HEK293 (cell line): ENCODE measurements around the gene C8A.

Experiments used
- CTCF ChIA-PET: fragments of 350-600 bp; formaldehyde crosslinking; extraction: SDS; loops from one replicate; lab custom pipeline; 2021; ENCODE audit warnings: antibody characterized with exemption; lab: Yijun Ruan, JAX
- POLR2A ChIA-PET: fragments of 300-600 bp; formaldehyde crosslinking; extraction: SDS; loops from one replicate; lab custom pipeline; 2020; ENCODE audit warnings: antibody characterized with exemption, inconsistent platforms; lab: Yijun Ruan, JAX
- H3K27ac ChIP-seq: fragments of 200-500 bp; sonication (Bioruptor generic); 2 replicates; pipeline ENCODE4 v1.5.1; 2014; ENCODE audit warnings: low read depth, low read length, control low read depth, inconsistent platforms; ENCODE audit errors: extremely low read depth
- H3K36me3 ChIP-seq, 2 experiments: fragments of 200-500 bp in 1 of 2; sonication (Bioruptor generic) in 1 of 2; 1 replicate in 1 of 2; 2 replicates in 1 of 2; pipeline ENCODE4 v1.5.1; 2014 to 2017; ENCODE audit warnings: inconsistent platforms in 2 of 2, low read length in 2 of 2; ENCODE audit not compliant: control insufficient read depth in 2 of 2, insufficient read depth in 1 of 2
- H3K4me1 ChIP-seq: fragments of 200-500 bp; sonication (Bioruptor generic); 2 replicates; pipeline ENCODE4 v1.5.1; 2014; ENCODE audit warnings: mild to moderate bottlenecking, low read length, inconsistent platforms; ENCODE audit not compliant: control insufficient read depth, insufficient read depth
- H3K4me3 ChIP-seq: 2 replicates; pipeline ENCODE4 v1.5.1; 2011; ENCODE audit warnings: low read depth, mild to moderate bottlenecking, control low read depth, low read length, moderate library complexity
- H3K9me3 ChIP-seq: fragments of 200-500 bp; sonication (Bioruptor generic); 2 replicates; pipeline ENCODE4 v1.5.1; 2014; ENCODE audit warnings: low read depth, low read length, inconsistent platforms; ENCODE audit not compliant: control insufficient read depth, insufficient read depth
- EGR2 ChIP-seq: fragments of 450-650 bp; formaldehyde crosslinking; IDR thresholded peaks from 2 replicates; pipeline ENCODE4 v1.5.1; 2016; ENCODE audit warnings: low read depth, missing biosample characterization, missing genetic modification characterization
- HOXA7 ChIP-seq: sonication (generic); formaldehyde crosslinking; IDR thresholded peaks from 2 replicates; pipeline ENCODE4 v1.8.1; 2022; ENCODE audit warnings: missing genetic modification reagents, borderline replicate concordance
- KLF8 ChIP-seq: fragments of 450-650 bp; formaldehyde crosslinking; IDR thresholded peaks from 2 replicates; pipeline ENCODE4 v1.5.1; 2016; ENCODE audit warnings: missing biosample characterization, missing genetic modification characterization
- MZF1 ChIP-seq: fragments of 450-650 bp; formaldehyde crosslinking; IDR thresholded peaks from 2 replicates; pipeline ENCODE4 v1.5.1; 2017; ENCODE audit warnings: missing biosample characterization, missing genetic modification characterization, borderline replicate concordance
- YY1 ChIP-seq: fragments of 450-650 bp; formaldehyde crosslinking; IDR thresholded peaks from 2 replicates; pipeline ENCODE4 v1.5.1; 2018; ENCODE audit warnings: missing biosample characterization, missing genetic modification characterization
- ZBTB17 ChIP-seq: fragments of 450-650 bp; formaldehyde crosslinking; IDR thresholded peaks from 2 replicates; pipeline ENCODE4 v1.5.1; 2016; ENCODE audit warnings: missing biosample characterization, missing genetic modification characterization
- ZBTB48 ChIP-seq: fragments of 450-650 bp; formaldehyde crosslinking; IDR thresholded peaks from 2 replicates; pipeline ENCODE4 v1.5.1; 2016; ENCODE audit warnings: missing biosample characterization, missing genetic modification characterization
- ZFHX2 ChIP-seq: fragments of 450-650 bp; formaldehyde crosslinking; conservative IDR thresholded peaks from 2 replicates; pipeline ENCODE4 v1.5.1; 2016; ENCODE audit warnings: missing biosample characterization, missing genetic modification characterization
- ZNF214 ChIP-seq: fragments of 450-650 bp; formaldehyde crosslinking; IDR thresholded peaks from 2 replicates; pipeline ENCODE4 v1.5.1; 2017; ENCODE audit warnings: missing biosample characterization, mild to moderate bottlenecking, missing genetic modification characterization, borderline replicate concordance
- ZNF221 ChIP-seq: fragments of 450-650 bp; formaldehyde crosslinking; IDR thresholded peaks from 2 replicates; pipeline ENCODE4 v1.5.1; 2017; ENCODE audit warnings: missing biosample characterization, missing genetic modification characterization, borderline replicate concordance
- ZNF311 ChIP-seq: fragments of 450-650 bp; formaldehyde crosslinking; IDR thresholded peaks from 2 replicates; pipeline ENCODE4 v1.5.1; 2017; ENCODE audit warnings: missing biosample characterization, missing genetic modification characterization, borderline replicate concordance
- ZNF433 ChIP-seq: fragments of 450-650 bp; formaldehyde crosslinking; IDR thresholded peaks from 2 replicates; pipeline ENCODE4 v1.5.1; 2016; ENCODE audit warnings: missing biosample characterization, missing genetic modification characterization, low read depth
- ZNF473 ChIP-seq: fragments of 450-650 bp; formaldehyde crosslinking; IDR thresholded peaks from 2 replicates; pipeline ENCODE4 v1.5.1; 2017; ENCODE audit warnings: missing biosample characterization, missing genetic modification characterization
- ZNF514 ChIP-seq: fragments of 450-650 bp; formaldehyde crosslinking; IDR thresholded peaks from 2 replicates; pipeline ENCODE4 v1.5.1; 2016; ENCODE audit warnings: missing biosample characterization, missing genetic modification characterization
- ZNF585B ChIP-seq: fragments of 450-650 bp; formaldehyde crosslinking; IDR thresholded peaks from 2 replicates; pipeline ENCODE4 v1.5.1; 2016; ENCODE audit warnings: missing biosample characterization, missing genetic modification characterization
- ZNF610 ChIP-seq: fragments of 450-650 bp; formaldehyde crosslinking; IDR thresholded peaks from 2 replicates; pipeline ENCODE4 v1.5.1; 2016; ENCODE audit warnings: missing biosample characterization, missing genetic modification characterization, borderline replicate concordance
- ZNF658 ChIP-seq: fragments of 450-650 bp; formaldehyde crosslinking; IDR thresholded peaks from 2 replicates; pipeline ENCODE4; 2016; ENCODE audit warnings: missing biosample characterization, missing genetic modification characterization
- ZNF76 ChIP-seq: fragments of 450-650 bp; formaldehyde crosslinking; IDR thresholded peaks from 2 replicates; pipeline ENCODE4; 2016; ENCODE audit warnings: low read depth, missing biosample characterization, missing genetic modification characterization, borderline replicate concordance
- ZNF830 ChIP-seq: fragments of 450-650 bp; IDR thresholded peaks from 2 replicates; pipeline ENCODE4 v1.5.0; 2018; ENCODE audit warnings: missing biosample characterization, missing genetic modification characterization, low read depth, mild to moderate bottlenecking, moderate library complexity
- TF ChIP-seq, protein P1 (sequence below): fragments of 450-650 bp; formaldehyde crosslinking; IDR thresholded peaks from 2 replicates; pipeline ENCODE4 v1.5.1; 2016; ENCODE audit warnings: missing biosample characterization, missing genetic modification characterization
- TF ChIP-seq, protein P2 (sequence below): fragments of 450-650 bp; formaldehyde crosslinking; IDR thresholded peaks from 2 replicates; pipeline ENCODE4 v1.5.1; 2016; ENCODE audit warnings: missing biosample characterization, missing genetic modification characterization
- TF ChIP-seq, protein P3 (sequence below): fragments of 450-650 bp; formaldehyde crosslinking; IDR thresholded peaks from 2 replicates; pipeline ENCODE4; 2016; ENCODE audit warnings: missing biosample characterization, missing genetic modification characterization

C8A gene

DNA sequence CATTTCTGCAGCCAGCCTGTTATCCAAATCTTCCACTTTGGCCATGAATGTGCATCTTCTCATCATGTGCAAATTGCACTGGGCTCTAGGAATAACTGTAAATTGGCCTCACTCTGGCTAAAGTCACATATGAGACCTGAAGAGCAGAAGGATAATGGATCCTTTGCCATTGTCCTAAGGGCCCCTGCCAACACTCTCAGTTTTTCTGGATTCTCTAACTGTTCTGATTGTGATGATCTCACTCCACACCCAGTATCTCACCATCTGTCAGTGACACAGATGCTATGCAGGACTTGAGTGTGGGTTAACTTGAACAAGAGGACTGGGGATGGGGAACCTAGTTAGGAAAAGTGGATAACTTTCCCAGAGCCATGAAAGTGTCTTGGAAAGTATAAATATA, 26.9 kb upstream of the C8A start:
- Histone ChIP-seq H3K4me1 (no peaks in the 10 kb centered on the region), H3K27ac (no peak overlapping the region), H3K4me3 (no peak overlapping the region), H3K9me3 (no peaks in the 10 kb centered on the region), H3K36me3 (no peaks in the 10 kb centered on the region)
- ChIA-PET CTCF (no interaction called here), POLR2A (no interaction called here)
- TF ChIP-seq ZNF473 (tag by site-specific recombination) (no peak), ZNF311 (tag by site-specific recombination) (no peak), ZNF76 (tag by site-specific recombination) (no peak), HOXA7 (CRISPR knock-in tag) (no peak), ZNF433 (no peak), ZNF830 (tag by site-specific recombination) (no peak), MZF1 (tag by site-specific recombination) (no peak), ZNF214 (no peak)
- TF ChIP-seq, protein P1, sequence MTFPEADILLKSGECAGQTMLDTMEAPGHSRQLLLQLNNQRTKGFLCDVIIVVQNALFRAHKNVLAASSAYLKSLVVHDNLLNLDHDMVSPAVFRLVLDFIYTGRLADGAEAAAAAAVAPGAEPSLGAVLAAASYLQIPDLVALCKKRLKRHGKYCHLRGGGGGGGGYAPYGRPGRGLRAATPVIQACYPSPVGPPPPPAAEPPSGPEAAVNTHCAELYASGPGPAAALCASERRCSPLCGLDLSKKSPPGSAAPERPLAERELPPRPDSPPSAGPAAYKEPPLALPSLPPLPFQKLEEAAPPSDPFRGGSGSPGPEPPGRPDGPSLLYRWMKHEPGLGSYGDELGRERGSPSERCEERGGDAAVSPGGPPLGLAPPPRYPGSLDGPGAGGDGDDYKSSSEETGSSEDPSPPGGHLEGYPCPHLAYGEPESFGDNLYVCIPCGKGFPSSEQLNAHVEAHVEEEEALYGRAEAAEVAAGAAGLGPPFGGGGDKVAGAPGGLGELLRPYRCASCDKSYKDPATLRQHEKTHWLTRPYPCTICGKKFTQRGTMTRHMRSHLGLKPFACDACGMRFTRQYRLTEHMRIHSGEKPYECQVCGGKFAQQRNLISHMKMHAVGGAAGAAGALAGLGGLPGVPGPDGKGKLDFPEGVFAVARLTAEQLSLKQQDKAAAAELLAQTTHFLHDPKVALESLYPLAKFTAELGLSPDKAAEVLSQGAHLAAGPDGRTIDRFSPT (tag by site-specific recombination): no peak

DNA sequence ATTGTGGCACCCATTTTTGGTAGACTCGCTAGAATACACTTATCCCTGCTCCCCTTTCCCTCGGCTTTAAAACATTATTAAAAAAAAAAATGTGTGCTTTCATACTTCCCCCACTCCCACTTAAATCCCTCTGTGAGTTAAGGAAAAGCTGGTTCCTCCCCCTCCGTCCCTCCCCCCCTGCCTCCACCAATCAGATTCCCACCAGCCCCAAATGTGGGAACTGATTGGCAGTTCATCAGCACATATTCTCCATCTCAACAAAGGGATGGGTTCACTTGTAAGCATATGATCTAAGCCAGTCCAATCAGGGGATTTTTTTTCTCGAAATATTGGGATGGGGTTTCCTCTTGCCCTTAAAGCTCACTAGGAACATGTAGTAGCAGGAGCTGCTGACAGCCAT, 24.5 kb upstream of the C8A start:
- CTCF ChIA-PET: interaction anchor here (0.6 to 2.2 kb wide), 3 partner anchors 138 to 600 kb away, joined by 3 to 8 read pairs (median 4); no protein-coding TSS in a partner anchor
- TF ChIP-seq ZFHX2 (tag by site-specific recombination): no peak
- no peak for TF ChIP-seq ZBTB48 (tag by site-specific recombination)
- no peak for TF ChIP-seq YY1 (tag by site-specific recombination)
- TF ChIP-seq ZNF610 (tag by site-specific recombination): no peak
- TF ChIP-seq KLF8 (tag by site-specific recombination): no peak
- TF ChIP-seq ZNF585B (tag by site-specific recombination): no peak
- TF ChIP-seq, protein P1 (tag by site-specific recombination): no peak
- TF ChIP-seq, protein P2, sequence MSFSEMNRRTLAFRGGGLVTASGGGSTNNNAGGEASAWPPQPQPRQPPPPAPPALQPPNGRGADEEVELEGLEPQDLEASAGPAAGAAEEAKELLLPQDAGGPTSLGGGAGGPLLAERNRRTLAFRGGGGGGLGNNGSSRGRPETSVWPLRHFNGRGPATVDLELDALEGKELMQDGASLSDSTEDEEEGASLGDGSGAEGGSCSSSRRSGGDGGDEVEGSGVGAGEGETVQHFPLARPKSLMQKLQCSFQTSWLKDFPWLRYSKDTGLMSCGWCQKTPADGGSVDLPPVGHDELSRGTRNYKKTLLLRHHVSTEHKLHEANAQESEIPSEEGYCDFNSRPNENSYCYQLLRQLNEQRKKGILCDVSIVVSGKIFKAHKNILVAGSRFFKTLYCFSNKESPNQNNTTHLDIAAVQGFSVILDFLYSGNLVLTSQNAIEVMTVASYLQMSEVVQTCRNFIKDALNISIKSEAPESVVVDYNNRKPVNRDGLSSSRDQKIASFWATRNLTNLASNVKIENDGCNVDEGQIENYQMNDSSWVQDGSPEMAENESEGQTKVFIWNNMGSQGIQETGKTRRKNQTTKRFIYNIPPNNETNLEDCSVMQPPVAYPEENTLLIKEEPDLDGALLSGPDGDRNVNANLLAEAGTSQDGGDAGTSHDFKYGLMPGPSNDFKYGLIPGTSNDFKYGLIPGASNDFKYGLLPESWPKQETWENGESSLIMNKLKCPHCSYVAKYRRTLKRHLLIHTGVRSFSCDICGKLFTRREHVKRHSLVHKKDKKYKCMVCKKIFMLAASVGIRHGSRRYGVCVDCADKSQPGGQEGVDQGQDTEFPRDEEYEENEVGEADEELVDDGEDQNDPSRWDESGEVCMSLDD (tag by site-specific recombination): no peak
- no peak for TF ChIP-seq ZBTB17
- TF ChIP-seq, protein P3, sequence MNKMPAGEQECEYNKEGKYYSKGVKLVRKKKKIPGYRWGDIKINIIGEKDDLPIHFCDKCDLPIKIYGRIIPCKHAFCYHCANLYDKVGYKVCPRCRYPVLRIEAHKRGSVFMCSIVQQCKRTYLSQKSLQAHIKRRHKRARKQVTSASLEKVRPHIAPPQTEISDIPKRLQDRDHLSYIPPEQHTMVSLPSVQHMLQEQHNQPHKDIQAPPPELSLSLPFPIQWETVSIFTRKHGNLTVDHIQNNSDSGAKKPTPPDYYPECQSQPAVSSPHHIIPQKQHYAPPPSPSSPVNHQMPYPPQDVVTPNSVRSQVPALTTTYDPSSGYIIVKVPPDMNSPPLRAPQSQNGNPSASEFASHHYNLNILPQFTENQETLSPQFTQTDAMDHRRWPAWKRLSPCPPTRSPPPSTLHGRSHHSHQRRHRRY (tag by site-specific recombination): no peak
- no peak for TF ChIP-seq ZNF221 (tag by site-specific recombination)
- no peak for TF ChIP-seq EGR2 (tag by site-specific recombination)
- TF ChIP-seq ZNF514 (tag by site-specific recombination): no peak
- TF ChIP-seq ZNF76 (tag by site-specific recombination): no peak
- no peak for TF ChIP-seq ZNF658 (tag by site-specific recombination)
- no peaks in the 10 kb centered on the region for H3K9me3 ChIP-seq
- no peaks in the 10 kb centered on the region for H3K4me1 ChIP-seq
- H3K4me3 ChIP-seq: no peak overlapping the region
- no peak overlapping the region for H3K27ac ChIP-seq
- H3K36me3 ChIP-seq: no peaks in the 10 kb centered on the region
- POLR2A ChIA-PET: interaction anchor here (0.7 kb wide), 2 partner anchors 833 to 968 kb away, joined by 3 to 5 read pairs; no protein-coding TSS in a partner anchor
